SH-SY5Y (cell line): ENCODE data around the gene CEBPG.

ENCODE experiments used
- GATA2 ChIP-seq: IDR thresholded peaks from 2 replicates; pipeline ENCODE4 v1.6.1; 2011; ENCODE audit warnings: mild to moderate bottlenecking, low read depth, low read length
- GATA3 ChIP-seq: IDR thresholded peaks from 2 replicates; pipeline ENCODE4 v1.6.1; 2011; ENCODE audit warnings: low read depth, mild to moderate bottlenecking, low read length, moderate library complexity

The CEBPG gene

GRCh38 chr19:33408538-33409434, 35.3 kb downstream of the CEBPG start:
- no peak for TF ChIP-seq GATA3

- TF ChIP-seq GATA3 (no peak), GATA2 (no peak)
Measured at GRCh38 chr19:33409906-33410685, 36.6 kb downstream of the CEBPG start.

- TF ChIP-seq GATA3 (no peak), GATA2 (no peak)
Measured at GRCh38 chr19:33410915-33411401, 37.4 kb downstream of the CEBPG start.

GRCh38 chr19:33411621-33412180, 38.2 kb downstream of the CEBPG start:
- no peak for TF ChIP-seq GATA2
- no peak for TF ChIP-seq GATA3

GRCh38 chr19:33412601-33413425, 39.3 kb downstream of the CEBPG start:
- TF ChIP-seq GATA3 (no peak), GATA2 (no peak)

GRCh38 chr19:33413426-33413725, 39.9 kb downstream of the CEBPG start:
- TF ChIP-seq GATA2 (no peak), GATA3 (no peak)

- TF ChIP-seq GATA3 = no peak
- no peak for TF ChIP-seq GATA2
Measured at GRCh38 chr19:33413868-33414666, 40.6 kb downstream of the CEBPG start.

- TF ChIP-seq GATA3 = no peak
- TF ChIP-seq GATA2 = no peak
Measured at GRCh38 chr19:33414667-33415605, 41.4 kb downstream of the CEBPG start.

- no peak for TF ChIP-seq GATA3
- no peak for TF ChIP-seq GATA2
Measured at GRCh38 chr19:33416307-33417215, 43.1 kb downstream of the CEBPG start.

- no peak for TF ChIP-seq GATA2
- no peak for TF ChIP-seq GATA3
Measured at GRCh38 chr19:33417751-33418150, 44.2 kb downstream of the CEBPG start.

- no peak for TF ChIP-seq GATA2
- no peak for TF ChIP-seq GATA3
Measured at GRCh38 chr19:33418461-33418860, 45.0 kb downstream of the CEBPG start.
